Gastroesophageal sphincter (tissue), 4 donors: ENCODE data around the gene STN1. TPM values are rescaled to one million over a fixed set of nuclear protein-coding genes. Genes with fewer than 3 reads are reported as not detected.

Experiments
- ATAC-seq: fragments of 150-250 bp; one replicate; pipeline ENCODE4 v1.9.1; 2016; ENCODE audit warnings: mild to moderate bottlenecking, moderate library complexity
- H3K27ac ChIP-seq, 4 donors: fragments of 200-600 bp; sonication (generic) in 3 of 4; 1 replicate in 3 of 4; 2 replicates in 1 of 4; pipeline ENCODE4 v1.5.1; 2016 to 2019
- H3K27me3 ChIP-seq: fragments of 200-600 bp; sonication (generic); one replicate; pipeline ENCODE4 v1.5.1; 2019
- H3K36me3 ChIP-seq, 2 donors: fragments of 200-600 bp; sonication (generic); one replicate each; pipeline ENCODE4 v1.5.1; 2019; ENCODE audit warnings: control low read depth in 1 of 2
- H3K4me1 ChIP-seq, 3 donors: fragments of 200-600 bp; sonication (generic); 1 replicate in 2 of 3; 2 replicates in 1 of 3; pipeline ENCODE4 v1.5.1; 2016 to 2019; ENCODE audit warnings: control low read depth in 2 of 3
- H3K4me3 ChIP-seq, 2 donors: fragments of 200-600 bp; sonication (generic); one replicate each; pipeline ENCODE4 v1.5.1; 2019; ENCODE audit warnings: mild to moderate bottlenecking in 1 of 2, moderate library complexity in 1 of 2
- H3K9me3 ChIP-seq, 3 donors: fragments of 200-600 bp; sonication (generic); one replicate each; pipeline ENCODE4 v1.5.1; 2017 to 2019; ENCODE audit warnings: control low read depth in 2 of 3
- CTCF ChIP-seq, 4 experiments: fragments of 200-600 bp in 2 of 4; fragments of 450-650 bp in 2 of 4; sonication (generic) in 1 of 4; IDR thresholded peaks; one replicate each; pipeline ENCODE4 v1.5.1; 2017 to 2019; ENCODE audit warnings: antibody characterized with exemption in 4 of 4, mild to moderate bottlenecking in 2 of 4, moderate library complexity in 2 of 4
- EP300 ChIP-seq: sonication (generic); formaldehyde crosslinking; IDR thresholded peaks from one replicate; pipeline ENCODE4 v1.6.1; 2017; ENCODE audit warnings: antibody characterized with exemption, mild to moderate bottlenecking
- POLR2A ChIP-seq, 2 donors: fragments of 450-650 bp; IDR thresholded peaks; one replicate each; pipeline ENCODE4 v1.6.1; 2017; ENCODE audit warnings: antibody characterized with exemption in 2 of 2, mild to moderate bottlenecking in 2 of 2, moderate library complexity in 1 of 2
- POLR2AphosphoS5 ChIP-seq: sonication (generic); formaldehyde crosslinking; IDR thresholded peaks from one replicate; pipeline ENCODE4 v1.6.1; 2017; ENCODE audit warnings: antibody characterized with exemption
- WGBS, 2 donors: methylation state at CpG; one replicate each; pipeline ENCODE4 v1.1.5; 2018; ENCODE audit warnings: low coverage in 1 of 2; 5-methylcytosine and 5-hydroxymethylcytosine counted together
- total RNA-seq, 4 donors: library from RNA; depleted of rRNA; stranded (reverse); fragments of >200 nt; gene quantifications; one replicate each; pipeline ENCODE4 v1.1.0, GENCODE V29; 2016

The STN1 gene
- total RNA-seq, 4 donors from 2014 or later = 17.1 to 31.6 (median 29.6) TPM

- Histone ChIP-seq H3K9me3 (no peaks in the 10 kb centered on the region), H3K27ac (peak overlapping the region in 3 of 4 donors; percentile 59 to 64 (median 59)), H3K36me3 (no peaks in the 10 kb centered on the region), H3K27me3 (no peaks in the 10 kb centered on the region), H3K4me3 (no peak overlapping the region), H3K4me1 (peaks cover 0 to 58% (median 21%) of the 10 kb centered on the region in 3 donors)
- WGBS, 2 donors = 37 to 69% methylated on average over 10 to 11 of the region's 20 CpGs
- TF ChIP-seq CTCF (IDR thresholded peaks at IDR 0.05) (no peak), POLR2AphosphoS5 (peak; percentile 79)
- ATAC-seq = peak; percentile 84
These were observed 82.6 kb downstream of the STN1 start for GRCh38 chr10:103835096-103836050.

DNA sequence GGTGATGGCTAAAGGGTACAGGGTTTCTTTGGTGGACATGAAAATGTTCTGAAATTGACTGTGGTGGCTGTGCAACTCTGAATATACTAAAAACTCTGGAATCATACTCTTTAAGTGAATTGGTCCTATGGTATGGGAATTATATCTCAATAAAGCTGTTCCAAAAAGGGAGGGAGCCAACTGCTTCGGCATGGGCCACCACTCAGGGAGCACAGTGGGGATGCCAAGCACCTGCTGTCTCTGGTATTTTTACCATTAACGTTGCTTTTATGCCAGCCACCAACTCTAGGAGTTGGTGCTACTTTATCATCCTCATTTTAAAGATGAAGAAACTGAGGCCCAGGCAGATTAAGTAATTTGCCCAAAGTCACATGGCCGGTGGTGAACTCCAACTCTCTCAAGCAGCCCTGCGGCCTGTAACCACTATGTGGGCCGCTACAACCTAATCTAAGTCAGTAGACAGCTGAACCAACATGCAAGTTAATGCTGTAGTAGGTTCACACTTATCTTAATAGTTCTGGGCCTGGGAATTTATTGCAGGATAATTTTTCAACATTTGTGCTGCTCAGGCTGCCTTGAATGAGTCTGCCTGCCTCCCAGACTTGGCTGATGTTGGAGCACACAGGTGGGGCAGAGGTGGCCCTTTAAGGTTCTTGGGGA lies 83.4 kb downstream of the STN1 start:
- H3K9me3 ChIP-seq = no peaks in the 10 kb centered on the region
- no peaks in the 10 kb centered on the region for H3K36me3 ChIP-seq
- WGBS, 2 donors = 57 to 61% methylated on average over 4 to 5 of the region's 5 CpGs
- H3K4me3 ChIP-seq = no peak overlapping the region
- H3K27ac ChIP-seq = peak overlapping the region in 3 of 4 donors; percentile 59 to 64 (median 62)
- no peaks in the 10 kb centered on the region for H3K27me3 ChIP-seq
- H3K4me1 ChIP-seq = peaks cover 0 to 56% (median 21%) of the 10 kb centered on the region in 3 donors
- ATAC-seq = peak; percentile 26
- TF ChIP-seq POLR2AphosphoS5 = no peak
- TF ChIP-seq POLR2A (IDR thresholded peaks at IDR 0.05) = no peak
- TF ChIP-seq EP300 = no peak
- no peak for TF ChIP-seq CTCF (IDR thresholded peaks at IDR 0.05)

DNA sequence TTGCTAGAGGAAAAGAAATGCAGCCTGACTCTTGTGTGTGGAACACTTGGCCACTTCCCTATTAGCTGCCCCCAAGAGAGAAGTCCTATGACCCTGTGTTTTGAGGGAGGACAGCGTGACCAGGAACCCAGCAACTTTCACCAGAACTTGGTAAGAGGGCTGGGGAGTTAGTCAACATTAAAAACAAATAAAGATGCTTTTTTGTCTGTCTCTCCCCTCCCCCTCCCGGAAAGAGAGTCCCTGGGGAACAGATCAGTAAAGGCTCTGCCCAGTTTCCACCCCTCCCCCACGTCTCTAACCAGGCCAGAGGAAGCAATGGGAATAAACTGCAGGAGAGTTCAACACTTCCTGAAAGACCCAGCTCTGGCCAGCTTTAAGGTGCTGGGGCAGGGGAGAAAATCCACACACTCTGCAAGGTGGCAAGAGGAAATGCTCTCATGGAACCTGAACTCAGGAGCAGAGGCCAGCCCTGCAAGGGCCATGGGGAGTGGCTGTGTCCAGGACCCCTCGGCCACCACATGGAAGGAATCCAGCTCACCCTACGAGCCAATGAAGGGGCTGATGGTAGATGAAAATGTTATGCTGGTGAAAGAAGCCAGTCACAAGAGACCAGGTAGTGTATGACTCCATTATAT lies 84.1 kb downstream of the STN1 start:
- H3K27ac ChIP-seq = peak overlapping the region in 3 of 4 donors; percentile 59 to 64 (median 62)

GRCh38 chr10:103832806-103833205 lies 85.2 kb downstream of the STN1 start:
- H3K9me3 ChIP-seq = no peaks in the 10 kb centered on the region
- ATAC-seq = no peak
- 94 to 96% methylated on average over 2 of the region's 2 CpGs for WGBS, 2 donors

More for the DNA sequence above, 84.1 kb downstream of the STN1 start:
- no peak for TF ChIP-seq CTCF (IDR thresholded peaks at IDR 0.05)
- no peak for TF ChIP-seq POLR2AphosphoS5
- TF ChIP-seq POLR2A (IDR thresholded peaks at IDR 0.05) = no peak
- no peak for TF ChIP-seq EP300
- Histone ChIP-seq H3K4me1 (peaks cover 0 to 56% (median 21%) of the 10 kb centered on the region in 3 donors), H3K9me3 (no peaks in the 10 kb centered on the region), H3K4me3 (no peak overlapping the region), H3K36me3 (no peaks in the 10 kb centered on the region), H3K27me3 (no peaks in the 10 kb centered on the region)
- 64% methylated on average over 4 of the region's 5 CpGs; no CpG with 5 or more reads in 1 of the 2 donors for WGBS, 2 donors
- peak; percentile 48 for ATAC-seq

More at GRCh38 chr10:103832806-103833205, 85.2 kb downstream of the STN1 start:
- Histone ChIP-seq H3K36me3 (no peaks in the 10 kb centered on the region), H3K27me3 (no peaks in the 10 kb centered on the region), H3K4me3 (no peak overlapping the region), H3K4me1 (peaks cover 0 to 53% (median 21%) of the 10 kb centered on the region in 3 donors), H3K27ac (no peak overlapping the region)
- TF ChIP-seq EP300 (no peak), CTCF (IDR thresholded peaks at IDR 0.05) (no peak), POLR2A (IDR thresholded peaks at IDR 0.05) (no peak), POLR2AphosphoS5 (no peak)

Other genes starting within 250 kb of the STN1 start
- 10 to 100 TPM; 31.2 to 65.2 (median 39.5) TPM for gene SH3PXD2A, start 62.6 kb downstream of the STN1 start, total RNA-seq
- 100 to 1,000 TPM in 2 of 4 donors, 10 to 100 TPM in 2; 75.0 to 119 (median 107) TPM for gene SLK, start 49.0 kb upstream of the STN1 start, total RNA-seq
- gene COL17A1, start 167.7 kb upstream of the STN1 start, total RNA-seq = 10 to 100 TPM in 1 of 4 donors, 1 to 10 TPM in 1, under 1 TPM in 2; 0.12 to 10.7 (median 0.68) TPM
- gene SFR1, start 204.0 kb upstream of the STN1 start, total RNA-seq = 10 to 100 TPM in 2 of 4 donors, 1 to 10 TPM in 2; 5.3 to 12.7 (median 9.8) TPM